HL-60 (cell line): ENCODE results near the gene NEB.
"Not testable (repeated sequence)": the region's sequence is repeated elsewhere in the genome, so short reads cannot be mapped to it uniquely, and the experiment has no call there.

ENCODE experiments used
- CTCF ChIP-seq: IDR thresholded peaks from one replicate; pipeline ENCODE4 v1.5.1; 2011; ENCODE audit warnings: low read length, control low read depth, inconsistent platforms; ENCODE audit not compliant: insufficient read depth
- POLR2AphosphoS5 ChIP-seq: IDR thresholded peaks from 2 replicates; pipeline ENCODE4 v1.6.1; 2012; ENCODE audit warnings: low read depth
- REST ChIP-seq: IDR thresholded peaks from 2 replicates; pipeline ENCODE4 v1.6.1; 2012; ENCODE audit warnings: low read depth; ENCODE audit not compliant: insufficient replicate concordance

GRCh38 chr2:151580697-151581096, 153.6 kb downstream of the NEB start:
- TF ChIP-seq CTCF, POLR2AphosphoS5, REST: not testable (repeated sequence)
